B cell (primary cell): ENCODE data around the gene DLG2. TPM values are rescaled to one million over a fixed set of nuclear protein-coding genes. Genes with fewer than 3 reads are reported as not detected.

Experiments used
- ATAC-seq: fragments of 200-7000 bp; cut with Tn5 transposase; one replicate; pipeline ENCODE4 v1.10.0; 2021; ENCODE audit warnings: low read depth, mild to moderate bottlenecking, moderate number of reproducible peaks, moderate library complexity
- CTCF ChIA-PET: fragments of 350-600 bp; sonication (Branson Sonifier 250); formaldehyde crosslinking; loops from one replicate; lab custom pipeline; 2021; ENCODE audit warnings: antibody characterized with exemption, inconsistent platforms; lab: Charles Lee
- POLR2A ChIA-PET: fragments of 350-600 bp; sonication (Branson Sonifier 250); formaldehyde crosslinking; loops from one replicate; lab custom pipeline; 2021; ENCODE audit warnings: antibody characterized with exemption; lab: Charles Lee
- DNase-seq: peaks from one replicate; pipeline ENCODE4 v3.0.0; 2013
- H2AFZ ChIP-seq: 2 replicates; pipeline ENCODE4 v1.6.1; 2012; ENCODE audit warnings: mild to moderate bottlenecking, low read depth, low read length; ENCODE audit not compliant: insufficient read depth, poor library complexity, severe bottlenecking
- H3K27ac ChIP-seq, 2 donors: 1 replicate in 1 of 2; 2 replicates in 1 of 2; pipeline ENCODE4 v1.5.1; 2012 to 2013; ENCODE audit warnings: low read length in 2 of 2, mild to moderate bottlenecking in 2 of 2, moderate library complexity in 1 of 2
- H3K27me3 ChIP-seq, 4 experiments: fragments of 200-600 bp in 1 of 4; sonication (generic) in 1 of 4; replicated peaks in 1 of 4; 1 replicate in 2 of 4; 2 replicates in 2 of 4; pipeline versions ENCODE4 v1.6.1 to v1.7.0; 2013 to 2016; ENCODE audit warnings: low read length in 3 of 4, mild to moderate bottlenecking in 2 of 4, mixed read lengths in 1 of 4, moderate library complexity in 1 of 4; ENCODE audit not compliant: insufficient read depth in 4 of 4, control insufficient read depth in 3 of 4; ENCODE audit errors: control extremely low read depth in 1 of 4
- H3K36me3 ChIP-seq, 2 experiments: replicated peaks in 1 of 2; 1 replicate in 1 of 2; 2 replicates in 1 of 2; pipeline versions ENCODE4 v1.6.1 to v1.7.1; 2013; ENCODE audit warnings: low read length in 1 of 2; ENCODE audit not compliant: insufficient read depth in 2 of 2, control insufficient read depth in 1 of 2; ENCODE audit errors: control extremely low read depth in 1 of 2, extremely low read depth in 1 of 2
- H3K4me1 ChIP-seq, 2 donors: fragments of 200-600 bp in 1 of 2; sonication (generic) in 1 of 2; 1 replicate in 1 of 2; 2 replicates in 1 of 2; pipeline versions ENCODE4 v1.5.1 to v1.6.1; 2013 to 2017; ENCODE audit warnings: low read length in 2 of 2; ENCODE audit not compliant: control insufficient read depth in 2 of 2, insufficient read depth in 2 of 2
- H3K4me2 ChIP-seq: replicated peaks from 2 replicates; pipeline ENCODE3; 2012; ENCODE audit warnings: mild to moderate bottlenecking, low read depth, low read length; ENCODE audit not compliant: poor library complexity, severe bottlenecking
- H3K4me3 ChIP-seq, 5 experiments: fragments of 200-600 bp in 1 of 5; sonication (generic) in 1 of 5; 1 replicate in 3 of 5; 2 replicates in 2 of 5; pipeline versions ENCODE4 v1.5.1 to v1.7.0; 2011 to 2016; ENCODE audit warnings: low read length in 4 of 5, mild to moderate bottlenecking in 4 of 5, low read depth in 2 of 5, control low read depth in 1 of 5, moderate library complexity in 1 of 5; ENCODE audit not compliant: insufficient read depth in 1 of 5; ENCODE audit errors: control extremely low read depth in 1 of 5, extremely low read depth in 1 of 5
- H3K79me2 ChIP-seq: fragments of 200-600 bp; sonication (generic); one replicate; pipeline ENCODE4 v1.6.0; 2016; ENCODE audit warnings: low read length; ENCODE audit not compliant: control insufficient read depth, insufficient read depth
- H3K9ac ChIP-seq: fragments of 200-600 bp; sonication (generic); 2 replicates; pipeline ENCODE4 v1.6.1; 2017; ENCODE audit warnings: mild to moderate bottlenecking, low read length, moderate library complexity
- H3K9me3 ChIP-seq, 3 donors: one replicate each; pipeline versions ENCODE4 v1.6.1 to v1.7.1; 2013; ENCODE audit warnings: low read length in 2 of 3; ENCODE audit not compliant: control insufficient read depth in 2 of 3, insufficient read depth in 1 of 3; ENCODE audit errors: control extremely low read depth in 1 of 3
- H4K20me1 ChIP-seq: 2 replicates; pipeline ENCODE4 v1.6.0; 2012; ENCODE audit warnings: mild to moderate bottlenecking, low read length; ENCODE audit not compliant: insufficient read depth, control insufficient read depth, poor library complexity, severe bottlenecking
- H3K27ac Mint-ChIP-seq: one replicate; pipeline ENCODE4 v1.8.0; 2021; ENCODE audit warnings: mixed read lengths
- H3K27me3 Mint-ChIP-seq: one replicate; pipeline ENCODE4 v1.8.0; 2021; ENCODE audit warnings: mixed read lengths
- H3K4me1 Mint-ChIP-seq: one replicate; pipeline ENCODE4 v1.8.0; 2021; ENCODE audit warnings: mixed read lengths
- H3K4me3 Mint-ChIP-seq: one replicate; pipeline ENCODE4 v1.8.0; 2021; ENCODE audit warnings: mixed read lengths
- H3K9me3 Mint-ChIP-seq: one replicate; pipeline ENCODE4 v1.8.0; 2022; ENCODE audit warnings: mixed read lengths; ENCODE audit not compliant: insufficient read depth
- EZH2 ChIP-seq: IDR thresholded peaks from 2 replicates; pipeline ENCODE4 v1.6.1; 2012; ENCODE audit warnings: borderline replicate concordance, low read depth, mild to moderate bottlenecking, moderate library complexity, low read length; ENCODE audit not compliant: insufficient read depth, poor library complexity, severe bottlenecking
- WGBS: methylation state at CpG from one replicate; pipeline ENCODE4 v1.1.5; 2013; ENCODE audit warnings: missing lambda C conversion rate; ENCODE audit not compliant: insufficient coverage; 5-methylcytosine and 5-hydroxymethylcytosine counted together
- intact Hi-C: fragments of 100-400 bp; cut with micrococcal nuclease; formaldehyde crosslinking; loops from one replicate; pipeline ENCODE4 v1.10.0; 2022
- polyA plus RNA-seq: library from polyadenylated mRNA; depleted of rRNA; stranded (reverse); fragments of >200 nt; gene quantifications from 2 replicates; pipeline ENCODE4 v1.2.3, GENCODE V29; 2012
- total RNA-seq, 2 donors: library from RNA; stranded (reverse); fragments of 120-200 nt in 1 of 2; gene quantifications; 1 replicate in 1 of 2; 2 replicates in 1 of 2; pipeline versions ENCODE4 v1.2.3 to v1.2.4, GENCODE V29; 2013 to 2022
- TF ChIP-seq, protein P1 (sequence below): fragments of 200-600 bp; IDR thresholded peaks from one replicate; pipeline ENCODE4 v1.8.0; 2022; ENCODE audit warnings: antibody characterized with exemption, mild to moderate bottlenecking

Gene DLG2
- total and polyA plus RNA-seq, 2 donors (not counting 1 experiment from before 2014, with no cell fraction given): 0.54 to 5.4 TPM

DNA sequence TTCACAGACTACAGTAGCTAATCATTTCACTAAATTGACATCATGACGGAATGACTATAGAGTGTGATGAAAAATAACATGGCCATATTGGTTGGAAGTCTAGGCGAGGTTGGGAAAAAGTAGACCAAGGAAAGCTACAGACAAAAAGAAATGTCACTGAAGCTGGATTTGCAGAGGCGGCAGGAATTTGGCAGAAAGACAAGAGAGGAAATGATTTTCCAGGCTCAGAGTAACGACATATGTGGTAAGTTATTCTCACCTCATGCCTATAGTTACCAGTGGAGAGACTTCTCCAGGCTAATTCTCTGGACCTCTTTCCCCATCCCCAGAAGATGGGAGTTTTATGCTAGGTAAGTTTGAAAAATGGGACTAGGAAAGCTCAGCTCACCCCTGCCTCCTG lies 1335.1 kb downstream of the DLG2 start:
- no peaks in the 10 kb centered on the region for H3K4me1 Mint-ChIP-seq
- Histone ChIP-seq H2AFZ (no peak overlapping the region), H3K9ac (no peak overlapping the region), H3K27ac (no peak overlapping the region), H4K20me1 (no peaks in the 10 kb centered on the region), H3K4me3 (no peak overlapping the region), H3K9me3 (no peaks in the 10 kb centered on the region), H3K4me1 (no peaks in the 10 kb centered on the region), H3K36me3 (no peaks in the 10 kb centered on the region), H3K27me3 (no peaks in the 10 kb centered on the region), H3K79me2 (no peaks in the 10 kb centered on the region), H3K4me2 (no peak overlapping the region)
- ChIA-PET CTCF (no interaction called here), POLR2A (no interaction called here)
- H3K9me3 Mint-ChIP-seq: no peaks in the 10 kb centered on the region
- ATAC-seq (no peak), DNase-seq (no peak)
- H3K27ac Mint-ChIP-seq: no peak overlapping the region
- WGBS: 100% methylated on average over 1 of the region's 4 CpGs
- no peaks in the 10 kb centered on the region for H3K27me3 Mint-ChIP-seq
- H3K4me3 Mint-ChIP-seq: no peak overlapping the region
- intact Hi-C loops: no loop called here
- no peak for TF ChIP-seq EZH2
- TF ChIP-seq, protein P1, sequence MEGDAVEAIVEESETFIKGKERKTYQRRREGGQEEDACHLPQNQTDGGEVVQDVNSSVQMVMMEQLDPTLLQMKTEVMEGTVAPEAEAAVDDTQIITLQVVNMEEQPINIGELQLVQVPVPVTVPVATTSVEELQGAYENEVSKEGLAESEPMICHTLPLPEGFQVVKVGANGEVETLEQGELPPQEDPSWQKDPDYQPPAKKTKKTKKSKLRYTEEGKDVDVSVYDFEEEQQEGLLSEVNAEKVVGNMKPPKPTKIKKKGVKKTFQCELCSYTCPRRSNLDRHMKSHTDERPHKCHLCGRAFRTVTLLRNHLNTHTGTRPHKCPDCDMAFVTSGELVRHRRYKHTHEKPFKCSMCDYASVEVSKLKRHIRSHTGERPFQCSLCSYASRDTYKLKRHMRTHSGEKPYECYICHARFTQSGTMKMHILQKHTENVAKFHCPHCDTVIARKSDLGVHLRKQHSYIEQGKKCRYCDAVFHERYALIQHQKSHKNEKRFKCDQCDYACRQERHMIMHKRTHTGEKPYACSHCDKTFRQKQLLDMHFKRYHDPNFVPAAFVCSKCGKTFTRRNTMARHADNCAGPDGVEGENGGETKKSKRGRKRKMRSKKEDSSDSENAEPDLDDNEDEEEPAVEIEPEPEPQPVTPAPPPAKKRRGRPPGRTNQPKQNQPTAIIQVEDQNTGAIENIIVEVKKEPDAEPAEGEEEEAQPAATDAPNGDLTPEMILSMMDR: no peak

GRCh38 chr11:84290647-84291046 lies 1336.5 kb downstream of the DLG2 start:
- H3K4me3 ChIP-seq: no peak overlapping the region
- intact Hi-C loops: no loop called here
- H2AFZ ChIP-seq: no peak overlapping the region
- H3K9ac ChIP-seq: no peak overlapping the region
- ATAC-seq (no peak), DNase-seq (no peak)
- no peaks in the 10 kb centered on the region for H3K79me2 ChIP-seq
- H3K4me1 ChIP-seq: no peaks in the 10 kb centered on the region
- CTCF ChIA-PET: no interaction called here
- no peak overlapping the region for H3K27ac ChIP-seq
- H3K4me3 Mint-ChIP-seq: no peak overlapping the region
- no peaks in the 10 kb centered on the region for H3K9me3 Mint-ChIP-seq
- no peaks in the 10 kb centered on the region for H3K27me3 Mint-ChIP-seq
- no peak overlapping the region for H3K4me2 ChIP-seq
- H3K27ac Mint-ChIP-seq: no peak overlapping the region
- TF ChIP-seq, protein P1: no peak
- no peak for TF ChIP-seq EZH2
- H3K36me3 ChIP-seq: no peaks in the 10 kb centered on the region
- no peaks in the 10 kb centered on the region for H4K20me1 ChIP-seq
- no peaks in the 10 kb centered on the region for H3K27me3 ChIP-seq
- POLR2A ChIA-PET: no interaction called here
- H3K9me3 ChIP-seq: no peaks in the 10 kb centered on the region
- no peaks in the 10 kb centered on the region for H3K4me1 Mint-ChIP-seq
